GM10266 (cell line): ENCODE data around the gene PPIL1.

Experiments
- DNase-seq: peaks from one replicate; pipeline ENCODE4 v3.0.0; 2012; ENCODE audit errors: extremely low spot score
- TF ChIP-seq, protein P1 (sequence below): IDR thresholded peaks from 2 replicates; pipeline ENCODE4 v1.5.1; 2012; ENCODE audit warnings: mild to moderate bottlenecking, low read depth; ENCODE audit not compliant: control insufficient read depth, insufficient read depth; ENCODE audit errors: missing control alignments

PPIL1 gene

DNA sequence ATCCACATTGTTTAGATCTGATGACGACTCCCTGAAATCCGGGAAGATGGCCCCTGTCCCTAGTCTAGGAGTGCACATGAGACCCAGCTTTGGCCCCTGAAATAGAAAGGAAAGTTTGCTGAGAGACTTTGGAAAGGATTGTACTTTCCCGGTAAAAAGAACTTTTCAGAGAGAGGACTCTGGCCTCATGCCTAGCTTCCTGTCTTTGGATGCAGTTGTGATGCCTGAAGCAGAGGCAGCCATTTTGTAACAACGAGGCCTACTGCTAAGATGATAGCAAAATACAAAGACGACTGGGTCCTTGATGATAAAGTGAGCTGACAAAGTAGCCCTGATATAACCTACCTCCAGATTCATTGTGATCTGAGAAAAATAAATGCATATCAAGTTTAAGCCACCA is 42.3 kb downstream of the PPIL1 start:
- DNase-seq = no peak
- TF ChIP-seq, protein P1, sequence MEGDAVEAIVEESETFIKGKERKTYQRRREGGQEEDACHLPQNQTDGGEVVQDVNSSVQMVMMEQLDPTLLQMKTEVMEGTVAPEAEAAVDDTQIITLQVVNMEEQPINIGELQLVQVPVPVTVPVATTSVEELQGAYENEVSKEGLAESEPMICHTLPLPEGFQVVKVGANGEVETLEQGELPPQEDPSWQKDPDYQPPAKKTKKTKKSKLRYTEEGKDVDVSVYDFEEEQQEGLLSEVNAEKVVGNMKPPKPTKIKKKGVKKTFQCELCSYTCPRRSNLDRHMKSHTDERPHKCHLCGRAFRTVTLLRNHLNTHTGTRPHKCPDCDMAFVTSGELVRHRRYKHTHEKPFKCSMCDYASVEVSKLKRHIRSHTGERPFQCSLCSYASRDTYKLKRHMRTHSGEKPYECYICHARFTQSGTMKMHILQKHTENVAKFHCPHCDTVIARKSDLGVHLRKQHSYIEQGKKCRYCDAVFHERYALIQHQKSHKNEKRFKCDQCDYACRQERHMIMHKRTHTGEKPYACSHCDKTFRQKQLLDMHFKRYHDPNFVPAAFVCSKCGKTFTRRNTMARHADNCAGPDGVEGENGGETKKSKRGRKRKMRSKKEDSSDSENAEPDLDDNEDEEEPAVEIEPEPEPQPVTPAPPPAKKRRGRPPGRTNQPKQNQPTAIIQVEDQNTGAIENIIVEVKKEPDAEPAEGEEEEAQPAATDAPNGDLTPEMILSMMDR = no peak

DNA sequence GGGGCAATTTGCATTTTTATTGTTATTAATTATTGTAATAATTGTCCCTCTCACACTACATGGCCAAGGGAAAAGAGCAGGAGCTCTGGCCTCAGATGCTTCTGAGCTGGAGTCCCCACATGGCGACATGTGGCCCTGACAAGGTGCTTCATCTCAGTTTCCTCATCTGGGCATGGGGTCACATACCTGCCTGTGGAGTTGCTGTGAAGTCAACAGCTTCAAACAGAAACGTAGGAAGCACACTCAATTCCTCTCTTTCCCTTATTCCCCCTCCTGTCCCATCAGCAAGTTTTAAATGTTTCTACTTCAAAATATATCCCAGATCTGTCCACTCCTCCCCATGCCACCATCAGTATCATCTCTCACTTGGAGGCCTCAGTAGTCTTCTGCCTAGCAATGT is 44.0 kb downstream of the PPIL1 start:
- TF ChIP-seq, protein P1 = no peak

DNA sequence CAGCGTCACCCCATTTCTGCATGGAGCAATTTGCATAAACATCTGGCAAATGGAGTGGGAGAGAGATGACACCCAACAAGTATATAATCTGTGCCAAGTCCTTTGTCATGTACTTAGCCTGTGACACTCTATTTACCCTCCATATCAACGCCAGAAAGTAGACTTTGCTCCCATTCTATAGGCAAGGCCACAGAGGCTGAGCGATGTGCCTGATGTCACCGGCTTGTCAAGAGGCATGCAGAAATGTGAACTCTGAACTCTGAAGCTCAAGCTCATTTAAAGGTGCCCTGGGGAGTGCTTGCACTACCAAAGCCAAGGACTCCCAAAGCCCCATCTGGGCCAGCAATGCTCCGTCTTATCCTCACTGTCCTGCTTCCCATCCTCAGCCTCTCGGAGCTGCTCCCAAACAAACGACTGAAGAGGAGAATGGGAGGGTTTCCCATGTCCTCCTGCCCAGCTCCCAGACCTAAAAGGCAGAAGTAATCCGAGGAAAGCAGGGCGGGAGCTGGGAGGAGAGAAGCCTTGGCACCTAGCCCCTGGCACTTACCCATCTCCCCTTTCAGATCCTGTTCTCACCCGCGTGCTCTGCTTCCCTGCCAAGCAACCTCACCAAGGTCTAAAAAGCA is 44.6 kb downstream of the PPIL1 start:
- TF ChIP-seq, protein P1 = no peak
- DNase-seq = no peak

More for the DNA sequence above, 44.0 kb downstream of the PPIL1 start:
- no peak for DNase-seq

DNA sequence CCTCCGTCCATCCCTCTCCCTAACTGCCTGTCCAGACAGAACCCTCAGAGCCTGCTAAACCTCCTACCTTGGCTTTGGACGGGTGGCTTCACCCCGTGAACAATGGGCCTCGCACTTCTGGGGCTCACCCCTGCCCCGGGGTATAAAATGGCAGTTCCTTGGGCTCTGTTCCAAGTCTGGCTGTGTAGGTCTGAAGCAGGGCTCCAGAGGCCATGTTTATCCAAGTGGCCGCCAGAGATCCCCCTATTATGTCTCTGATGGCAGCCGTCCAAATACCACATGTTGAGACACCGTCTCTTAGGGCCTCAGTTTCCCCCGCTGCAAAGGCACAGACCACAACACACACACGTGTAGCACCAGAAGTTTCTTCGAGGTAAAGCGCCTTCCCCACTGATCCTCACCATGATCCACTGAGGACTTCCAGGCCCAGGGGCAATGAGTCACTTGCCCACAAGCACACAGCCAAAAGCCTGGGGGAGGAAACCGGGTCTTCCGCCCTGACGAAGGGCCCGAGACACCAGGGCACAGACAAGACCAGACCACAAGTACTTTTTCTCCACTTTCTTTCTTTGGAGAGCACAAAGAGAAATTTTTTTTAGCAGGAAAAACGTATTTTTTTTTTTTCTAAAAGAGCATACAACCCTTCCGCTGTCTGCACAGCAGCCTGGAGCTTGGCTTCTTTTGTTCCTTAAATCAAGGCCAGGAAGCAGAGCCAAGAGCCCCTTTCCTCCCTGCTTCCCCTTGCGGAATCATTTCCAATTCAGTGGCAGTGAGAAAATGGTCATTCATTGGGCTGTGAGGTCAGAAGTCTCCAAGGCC is 47.1 kb downstream of the PPIL1 start:
- DNase-seq = no peak
- TF ChIP-seq, protein P1 = no peak

DNA sequence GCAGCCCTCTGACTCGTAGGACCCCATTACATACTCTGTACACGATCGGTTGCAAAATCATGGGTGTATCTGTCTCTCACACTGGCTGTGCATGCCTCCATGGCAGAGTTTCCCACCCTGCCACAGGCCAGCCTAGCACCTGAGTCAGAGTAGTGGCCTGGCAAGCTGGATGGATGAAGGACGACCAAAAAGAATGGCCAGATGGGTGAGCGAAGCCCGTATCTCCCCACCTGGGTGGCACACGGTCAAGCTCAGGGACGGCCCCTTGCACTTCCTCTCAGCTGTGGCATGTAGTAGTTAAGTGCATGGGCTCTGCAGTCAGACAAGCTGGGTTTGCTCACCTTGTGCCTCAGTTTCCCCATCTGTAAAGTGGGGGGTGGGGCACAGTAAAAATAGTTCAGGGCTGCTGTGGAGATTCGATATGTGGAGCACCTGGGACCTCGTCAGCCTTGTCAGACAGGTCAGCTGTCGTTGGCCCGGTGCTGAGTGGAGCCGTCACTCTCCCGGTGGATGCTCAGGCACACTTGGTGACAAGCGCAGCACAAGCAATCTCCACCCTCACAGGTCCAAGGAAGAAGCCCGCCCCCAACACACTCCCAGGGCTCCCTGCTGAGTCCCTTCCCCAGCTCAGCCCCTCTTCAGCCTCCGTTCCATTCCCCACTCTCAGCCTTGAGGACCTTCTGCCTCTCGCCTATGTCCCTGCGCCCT is 47.9 kb downstream of the PPIL1 start:
- TF ChIP-seq, protein P1 = no peak
- no peak for DNase-seq

DNA sequence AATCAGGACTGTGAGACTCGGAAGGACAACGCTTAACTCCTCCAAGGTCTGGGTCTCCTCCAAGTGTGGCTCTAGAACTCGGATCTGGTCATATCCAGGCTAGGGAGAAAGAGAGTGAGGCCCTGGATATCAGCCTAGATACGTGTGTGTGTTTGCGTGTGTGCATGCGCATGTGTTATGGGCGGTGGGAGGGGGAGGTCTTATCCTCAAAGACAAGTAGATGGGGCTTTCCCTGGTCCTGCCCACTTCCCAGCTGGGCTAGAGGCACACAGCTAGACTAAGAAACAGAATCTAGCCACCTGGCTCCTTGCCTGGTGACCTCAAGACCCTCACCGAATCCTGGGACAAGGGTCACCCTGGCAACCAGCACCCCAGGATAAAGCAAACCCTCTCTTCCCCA is 48.6 kb downstream of the PPIL1 start:
- no peak for DNase-seq
- TF ChIP-seq, protein P1 = no peak
